ENCODE data around the gene SFPQ.

- TF ChIP-seq EZH2 (IDR thresholded peaks at IDR 0.05; ENCODE audit: low read depth, low read length, severe bottlenecking) (no peak), SP1 (IDR thresholded peaks at IDR 0.05; ENCODE audit: low read depth, low read length) (no peak), CTCF (IDR thresholded peaks at IDR 0.05; ENCODE audit: control extremely low read depth in 1 of 3, insufficient read depth in 1 of 3, low read depth in 1 of 3, low read length in 3 of 3) (no peak), GABPA (IDR thresholded peaks at IDR 0.05; ENCODE audit: borderline replicate concordance, insufficient read depth, low read length) (no peak), POLR2AphosphoS5 (IDR thresholded peaks at IDR 0.05; ENCODE audit: low read depth, low read length) (no peak), MAX (IDR thresholded peaks at IDR 0.05) (no peak), POLR2A (IDR thresholded peaks at IDR 0.05; ENCODE audit: control extremely low read depth in 1 of 2, low read depth in 2 of 2, low read length in 2 of 2) (no peak), KDM1A (IDR thresholded peaks at IDR 0.05; ENCODE audit: borderline replicate concordance, low read length) (no peak), CREB1 (IDR thresholded peaks at IDR 0.05) (no peak), TCF12 (IDR thresholded peaks at IDR 0.05; ENCODE audit: low read depth, low read length) (no peak)
Measured at GRCh38 chr1:35211120-35211414, 18.1 kb upstream of the SFPQ start.
